Thymus (tissue), 11 donors: ENCODE measurements around the gene MS4A18. TPM values are rescaled to one million over a fixed set of nuclear protein-coding genes. Genes with fewer than 3 reads are reported as not detected.
"Not testable (repeated sequence)": the region's sequence is repeated elsewhere in the genome, so short reads cannot be mapped to it uniquely, and the experiment has no call there.

ENCODE experiments used
- DNase-seq, 9 donors: peaks; one replicate each; pipeline ENCODE4 v3.0.0-alpha.2; 2013; ENCODE audit warnings: low spot score in 9 of 9, low read depth in 6 of 9, missing footprints in 1 of 9
- H3K27ac ChIP-seq, 2 donors: one replicate each; pipeline ENCODE4 v1.5.1; 2013; ENCODE audit warnings: control low read depth in 1 of 2, low read depth in 1 of 2, low read length in 1 of 2, mild to moderate bottlenecking in 1 of 2, moderate library complexity in 1 of 2
- H3K27me3 ChIP-seq, 2 donors: one replicate each; pipeline ENCODE4 v1.5.1; 2013; ENCODE audit warnings: low read length in 1 of 2; ENCODE audit not compliant: control insufficient read depth in 2 of 2, insufficient read depth in 1 of 2
- H3K36me3 ChIP-seq, 2 donors: one replicate each; pipeline ENCODE4 v1.5.1; 2013; ENCODE audit warnings: low read length in 1 of 2, mild to moderate bottlenecking in 1 of 2, moderate library complexity in 1 of 2; ENCODE audit not compliant: control insufficient read depth in 2 of 2, insufficient read depth in 2 of 2
- H3K4me1 ChIP-seq, 2 donors: one replicate each; pipeline ENCODE4 v1.5.1; 2013; ENCODE audit warnings: low read length in 2 of 2; ENCODE audit not compliant: control insufficient read depth in 2 of 2, insufficient read depth in 2 of 2
- H3K4me3 ChIP-seq, 2 donors: one replicate each; pipeline ENCODE4 v1.5.1; 2013; ENCODE audit warnings: low read length in 2 of 2, control low read depth in 1 of 2, mild to moderate bottlenecking in 1 of 2
- H3K9me3 ChIP-seq, 2 donors: one replicate each; pipeline ENCODE4 v1.5.1; 2013; ENCODE audit warnings: low read length in 1 of 2, mild to moderate bottlenecking in 1 of 2; ENCODE audit not compliant: control insufficient read depth in 2 of 2, insufficient read depth in 1 of 2
- WGBS: extraction: QIAGEN DNeasy Blood & Tissue Kit; methylation state at CpG from one replicate; pipeline ENCODE4 v1.1.7; 2013; 5-methylcytosine and 5-hydroxymethylcytosine counted together
- polyA plus RNA-seq: library from polyadenylated mRNA; stranded (reverse); fragments of 200-250 nt; gene quantifications from one replicate; pipeline ENCODE4 v1.2.3, GENCODE V29; 2013
- total RNA-seq: library from RNA; stranded (reverse); fragments of 120-200 nt; gene quantifications from one replicate; pipeline ENCODE4 v1.2.4, GENCODE V29; 2013
- donor health status: healthy.

The MS4A18 gene
- total and polyA plus RNA-seq, 2 donors = 0.07 TPM; not detected in 1

DNA sequence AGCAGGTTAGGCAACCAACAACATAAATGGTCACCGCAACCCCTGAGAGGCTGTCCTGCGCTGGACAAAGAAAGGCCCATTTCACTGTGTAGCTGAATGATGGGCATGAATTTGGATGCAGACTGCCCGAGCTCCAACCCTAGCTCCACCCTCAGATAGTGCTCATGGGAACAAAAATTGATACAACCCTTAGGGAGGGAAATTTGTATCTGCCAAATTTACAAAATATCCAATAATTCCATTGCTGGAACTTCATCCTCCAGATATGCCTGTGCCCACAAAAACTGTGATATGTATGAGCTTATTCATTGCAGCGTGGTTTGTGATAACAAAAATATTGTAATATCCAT is 23.1 kb upstream of the MS4A18 start:
- Histone ChIP-seq H3K4me3 (no peak overlapping the region), H3K27me3 (no peaks in the 10 kb centered on the region), H3K27ac (no peak overlapping the region), H3K9me3 (no peaks in the 10 kb centered on the region), H3K4me1 (no peaks in the 10 kb centered on the region), H3K36me3 (no peaks in the 10 kb centered on the region)
- 90% methylated on average over 4 of the region's 4 CpGs for WGBS
- DNase-seq = no peak

DNA sequence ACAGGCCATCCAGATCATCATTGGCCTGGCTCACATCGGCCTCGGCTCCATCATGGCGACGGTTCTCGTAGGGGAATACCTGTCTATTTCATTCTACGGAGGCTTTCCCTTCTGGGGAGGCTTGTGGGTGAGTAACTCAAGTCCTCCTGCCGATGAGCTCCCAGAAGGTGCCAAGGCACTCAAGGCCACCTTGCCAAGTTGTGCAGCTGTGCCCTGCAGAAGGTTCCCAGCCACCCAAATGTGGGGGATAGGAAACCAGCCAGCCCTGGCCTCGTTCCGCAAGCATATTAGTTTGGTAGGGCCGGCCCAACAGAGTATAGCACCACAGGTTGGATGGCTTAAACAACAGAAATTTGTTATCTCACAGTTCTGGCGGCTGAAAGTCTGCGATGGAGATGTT is 21.1 kb upstream of the MS4A18 start:
- Histone ChIP-seq H3K36me3 (no peaks in the 10 kb centered on the region), H3K4me3 (no peak overlapping the region), H3K27me3 (no peaks in the 10 kb centered on the region), H3K4me1 (no peaks in the 10 kb centered on the region), H3K9me3 (no peaks in the 10 kb centered on the region), H3K27ac (no peak overlapping the region)
- 95% methylated on average over 12 of the region's 12 CpGs for WGBS
- no peak for DNase-seq

DNA sequence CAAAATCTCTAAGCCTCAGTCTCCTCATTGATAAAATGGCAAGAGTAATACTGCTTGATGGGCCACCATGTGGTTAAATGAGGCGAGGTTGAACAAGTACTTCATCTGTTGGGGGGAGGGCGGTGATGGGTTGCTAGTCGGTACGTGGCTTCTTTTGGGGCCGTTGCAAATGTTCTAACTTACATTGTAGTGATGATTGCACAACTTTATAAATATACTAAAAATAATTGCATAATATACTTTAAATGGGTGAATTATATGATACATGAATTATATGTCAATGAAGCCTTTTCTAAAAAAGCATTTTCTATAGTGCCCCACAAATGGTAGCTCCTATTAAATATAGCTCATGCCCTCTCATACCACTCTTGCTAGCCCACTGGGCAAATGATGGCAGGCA is 18.6 kb upstream of the MS4A18 start:
- 96% methylated on average over 5 of the region's 5 CpGs for WGBS

DNA sequence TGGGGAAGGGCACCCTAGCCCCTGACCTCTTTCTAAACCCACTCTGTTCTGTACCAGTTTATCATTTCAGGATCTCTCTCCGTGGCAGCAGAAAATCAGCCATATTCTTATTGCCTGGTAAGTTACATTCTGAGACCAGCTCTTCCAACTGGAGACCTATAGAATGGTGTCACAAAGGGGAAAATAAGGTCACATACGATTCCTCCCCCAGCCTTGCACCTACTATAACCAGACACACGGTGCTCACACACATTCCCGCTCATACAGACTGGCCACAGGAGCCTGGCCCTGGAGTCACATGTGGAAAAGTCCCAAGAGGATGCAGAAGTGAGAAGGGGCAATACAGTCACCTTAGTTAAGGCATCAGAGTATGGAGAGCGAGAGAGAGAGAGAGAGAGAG is 17.6 kb upstream of the MS4A18 start:
- WGBS = 90% methylated on average over 5 of the region's 5 CpGs
- DNase-seq = no peak
- peaks cover 0 to 3% of the 10 kb centered on the region in 2 donors for H3K27me3 ChIP-seq
- H3K9me3 ChIP-seq = no peaks in the 10 kb centered on the region
- H3K4me1 ChIP-seq = no peaks in the 10 kb centered on the region
- H3K4me3 ChIP-seq = no peak overlapping the region
- no peak overlapping the region for H3K27ac ChIP-seq
- H3K36me3 ChIP-seq = no peaks in the 10 kb centered on the region

More for the DNA sequence above, 18.6 kb upstream of the MS4A18 start:
- no peak for DNase-seq
- no peaks in the 10 kb centered on the region for H3K36me3 ChIP-seq
- no peak overlapping the region for H3K27ac ChIP-seq
- H3K4me3 ChIP-seq = no peak overlapping the region
- no peaks in the 10 kb centered on the region for H3K4me1 ChIP-seq
- H3K27me3 ChIP-seq = peaks cover 0 to 3% of the 10 kb centered on the region in 2 donors
- no peaks in the 10 kb centered on the region for H3K9me3 ChIP-seq

DNA sequence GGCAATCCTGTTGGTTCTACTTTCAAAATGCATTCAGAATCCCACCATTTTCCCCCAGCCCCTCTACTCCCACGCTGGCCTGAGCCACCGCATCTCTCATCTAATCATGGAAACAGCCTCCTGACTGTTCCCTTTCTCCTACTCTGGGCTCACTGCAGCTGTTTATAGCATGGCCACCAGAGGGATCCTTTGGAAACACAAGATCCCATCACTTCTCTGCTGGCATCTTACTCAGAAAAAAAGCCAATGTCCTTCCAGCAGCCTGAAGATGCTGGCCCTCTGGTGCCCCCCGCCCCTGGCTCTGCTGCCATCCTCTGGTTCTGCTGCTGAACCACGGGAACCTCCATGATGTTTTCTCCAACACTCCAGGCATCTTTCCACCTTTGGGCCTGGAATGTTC is 14.0 kb upstream of the MS4A18 start:
- no peak overlapping the region for H3K27ac ChIP-seq
- H3K27me3 ChIP-seq = peaks cover 0 to 3% of the 10 kb centered on the region in 2 donors
- no peaks in the 10 kb centered on the region for H3K9me3 ChIP-seq
- WGBS = 94% methylated on average over 4 of the region's 4 CpGs
- DNase-seq = no peak
- no peaks in the 10 kb centered on the region for H3K4me1 ChIP-seq
- no peak overlapping the region for H3K4me3 ChIP-seq
- no peaks in the 10 kb centered on the region for H3K36me3 ChIP-seq

DNA sequence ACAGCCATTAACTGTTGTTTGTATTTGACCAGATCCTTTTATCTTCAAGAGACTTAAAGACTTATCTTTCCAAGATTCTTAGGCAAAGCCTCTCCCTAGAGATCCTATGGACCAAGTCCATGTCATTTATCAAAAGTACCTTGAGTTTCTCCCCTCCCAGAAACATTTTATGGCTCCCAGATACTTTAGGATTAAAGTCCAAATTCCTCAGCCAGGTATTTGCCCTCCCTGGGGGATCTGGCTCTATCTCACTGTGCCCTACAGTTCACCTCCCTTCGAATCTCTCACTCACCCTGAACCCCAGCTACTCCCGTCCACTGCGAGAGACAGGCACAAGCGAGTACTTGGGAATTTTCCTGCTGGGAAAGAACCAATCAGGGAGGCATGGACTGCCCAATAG is 13.2 kb upstream of the MS4A18 start:
- no peaks in the 10 kb centered on the region for H3K9me3 ChIP-seq
- 93% methylated on average over 4 of the region's 4 CpGs for WGBS
- H3K4me1 ChIP-seq = no peaks in the 10 kb centered on the region
- DNase-seq = no peak
- H3K27ac ChIP-seq = no peak overlapping the region
- no peak overlapping the region for H3K4me3 ChIP-seq
- no peaks in the 10 kb centered on the region for H3K36me3 ChIP-seq
- H3K27me3 ChIP-seq = peaks cover 0 to 3% of the 10 kb centered on the region in 2 donors

DNA sequence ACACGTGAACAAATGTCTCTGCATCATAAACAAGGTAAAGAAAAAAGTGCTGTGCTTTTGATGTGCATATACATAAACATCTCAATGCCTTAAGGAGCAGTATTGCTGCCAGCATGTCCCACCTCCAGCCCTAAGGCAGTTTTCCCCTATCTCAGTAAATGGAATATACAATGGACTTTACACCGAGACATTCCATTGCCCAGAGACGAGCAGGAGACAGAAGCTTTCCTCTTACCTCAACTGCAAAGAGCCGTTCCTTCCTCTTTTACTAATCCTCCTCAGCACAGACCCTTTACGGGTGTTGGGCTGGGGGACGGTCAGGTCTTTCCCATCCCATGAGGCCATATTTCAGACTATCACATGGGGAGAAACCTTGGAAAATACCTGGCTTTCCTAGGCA is 11.1 kb upstream of the MS4A18 start:
- WGBS = 76% methylated on average over 6 of the region's 6 CpGs
- not testable (repeated sequence) for H3K27me3 ChIP-seq, H3K4me3 ChIP-seq, H3K36me3 ChIP-seq, H3K4me1 ChIP-seq, DNase-seq, H3K27ac ChIP-seq, H3K9me3 ChIP-seq

DNA sequence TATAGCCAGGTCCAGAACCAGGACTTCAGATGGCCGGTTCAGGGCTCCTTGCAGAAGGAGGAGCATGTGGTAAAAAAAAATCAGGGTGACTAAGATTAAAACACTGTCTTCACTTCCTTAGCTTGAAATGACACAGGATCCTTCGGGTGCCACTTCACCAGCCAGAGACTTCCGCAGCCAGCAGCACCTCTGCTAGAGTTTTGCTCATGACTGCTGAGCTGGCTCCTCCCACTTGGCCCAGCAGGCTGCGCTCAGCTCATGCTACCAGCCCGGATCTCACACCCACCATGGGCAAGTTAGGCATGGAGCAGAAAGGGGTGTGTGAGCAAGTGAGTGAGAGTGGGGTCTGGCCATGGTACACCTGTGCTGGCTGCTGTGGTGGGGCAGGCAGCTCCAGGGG is 6.6 kb upstream of the MS4A18 start:
- H3K9me3 ChIP-seq = peaks cover 0 to 8% of the 10 kb centered on the region in 2 donors
- WGBS = 95% methylated on average over 5 of the region's 5 CpGs

DNA sequence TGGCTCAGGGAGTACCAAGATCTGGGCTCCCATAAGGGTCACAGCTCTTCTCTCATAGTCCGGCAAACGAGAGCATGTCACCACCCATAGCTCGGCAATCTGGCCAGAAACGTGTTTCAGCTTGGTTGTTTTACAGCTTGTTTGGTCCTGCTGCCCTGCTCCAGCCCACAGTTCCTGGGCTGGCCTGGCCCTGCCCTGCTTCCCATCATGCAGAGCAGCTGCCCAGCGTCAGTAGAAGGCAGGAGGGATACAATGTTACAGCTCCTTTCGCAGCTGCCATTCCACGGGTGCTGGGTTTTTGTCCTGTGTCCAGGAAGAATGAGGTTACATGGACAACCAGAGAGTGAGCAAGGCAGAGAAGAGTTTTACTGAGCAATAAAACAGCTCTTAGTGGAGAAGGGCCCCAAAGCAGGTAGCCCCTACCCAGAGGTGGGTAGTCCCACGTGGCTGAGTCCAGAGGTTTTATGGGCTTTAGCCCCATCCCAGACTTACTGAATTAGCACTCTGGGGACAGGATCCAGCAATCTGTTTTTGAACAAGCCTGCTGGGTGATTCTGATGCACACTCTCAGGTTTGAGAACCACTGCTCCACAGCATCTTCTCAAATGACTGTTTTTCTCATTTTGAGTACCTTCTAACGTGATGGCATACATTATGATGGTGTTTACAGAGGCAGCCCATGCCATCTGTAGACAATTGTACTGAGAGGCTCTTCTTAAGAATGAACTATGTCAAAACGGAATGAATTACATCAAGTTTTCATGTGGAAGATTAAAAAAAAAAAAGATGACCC is 5.8 kb upstream of the MS4A18 start:
- Histone ChIP-seq H3K27ac (no peak overlapping the region), H3K4me1 (no peaks in the 10 kb centered on the region), H3K27me3 (peaks cover 0 to 2% of the 10 kb centered on the region in 2 donors), H3K36me3 (no peaks in the 10 kb centered on the region), H3K4me3 (no peak overlapping the region), H3K9me3 (peaks cover 0 to 8% of the 10 kb centered on the region in 2 donors)
- WGBS = 94% methylated on average over 10 of the region's 10 CpGs
- DNase-seq = no peak

More for the DNA sequence above, 6.6 kb upstream of the MS4A18 start:
- Histone ChIP-seq H3K4me1 (no peaks in the 10 kb centered on the region), H3K27me3 (peaks cover 0 to 2% of the 10 kb centered on the region in 2 donors), H3K36me3 (no peaks in the 10 kb centered on the region), H3K4me3 (no peak overlapping the region), H3K27ac (no peak overlapping the region)
- no peak for DNase-seq
